ENCODE results near the gene SCGB2A2.

GRCh38 chr11:62245271-62245753 is 24.6 kb upstream of the SCGB2A2 start:
- TF ChIP-seq, protein P1, sequence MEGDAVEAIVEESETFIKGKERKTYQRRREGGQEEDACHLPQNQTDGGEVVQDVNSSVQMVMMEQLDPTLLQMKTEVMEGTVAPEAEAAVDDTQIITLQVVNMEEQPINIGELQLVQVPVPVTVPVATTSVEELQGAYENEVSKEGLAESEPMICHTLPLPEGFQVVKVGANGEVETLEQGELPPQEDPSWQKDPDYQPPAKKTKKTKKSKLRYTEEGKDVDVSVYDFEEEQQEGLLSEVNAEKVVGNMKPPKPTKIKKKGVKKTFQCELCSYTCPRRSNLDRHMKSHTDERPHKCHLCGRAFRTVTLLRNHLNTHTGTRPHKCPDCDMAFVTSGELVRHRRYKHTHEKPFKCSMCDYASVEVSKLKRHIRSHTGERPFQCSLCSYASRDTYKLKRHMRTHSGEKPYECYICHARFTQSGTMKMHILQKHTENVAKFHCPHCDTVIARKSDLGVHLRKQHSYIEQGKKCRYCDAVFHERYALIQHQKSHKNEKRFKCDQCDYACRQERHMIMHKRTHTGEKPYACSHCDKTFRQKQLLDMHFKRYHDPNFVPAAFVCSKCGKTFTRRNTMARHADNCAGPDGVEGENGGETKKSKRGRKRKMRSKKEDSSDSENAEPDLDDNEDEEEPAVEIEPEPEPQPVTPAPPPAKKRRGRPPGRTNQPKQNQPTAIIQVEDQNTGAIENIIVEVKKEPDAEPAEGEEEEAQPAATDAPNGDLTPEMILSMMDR (IDR thresholded peaks at IDR 0.05), result no peak
- TF ChIP-seq POLR2A (IDR thresholded peaks at IDR 0.05), result no peak
- no peak for TF ChIP-seq EP300 (IDR thresholded peaks at IDR 0.05; ENCODE audit: low read depth)
- TF ChIP-seq POLR2AphosphoS5 (IDR thresholded peaks at IDR 0.05), result no peak
